ENCODE results near the gene ZNF341. TPM values are rescaled to one million over a fixed set of nuclear protein-coding genes. Genes with fewer than 3 reads are reported as not detected.

Gene ZNF341
- total and polyA plus RNA-seq, 2 experiments from 2014 or later: 2.3 to 2.8 TPM

DNA sequence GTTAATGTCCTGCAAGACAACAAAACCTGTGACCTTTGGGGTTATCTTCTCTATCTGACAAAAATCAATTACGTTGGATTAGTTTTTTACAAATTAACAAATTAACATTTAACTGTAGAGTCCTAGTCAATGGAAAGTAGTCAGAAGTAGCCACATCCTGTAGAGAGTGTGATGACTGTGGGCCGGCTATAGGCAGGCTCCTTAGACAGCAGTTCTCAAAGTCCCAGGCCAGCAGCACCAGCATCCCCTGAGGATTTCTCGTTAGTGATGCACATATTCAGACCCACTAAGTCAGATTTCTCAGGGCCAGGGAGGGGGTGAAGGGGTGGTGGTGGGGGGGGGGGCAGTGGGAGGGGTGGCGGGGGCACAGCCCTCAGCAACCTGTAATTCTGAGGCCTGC lies 37.2 kb downstream of the ZNF341 start:
- TF ChIP-seq EZH2phosphoT487 (IDR thresholded peaks at IDR 0.05; ENCODE audit: insufficient read depth, low read depth) (no peak), EZH2 (IDR thresholded peaks at IDR 0.05; ENCODE audit: insufficient read depth, poor library complexity, severe bottlenecking) (no peak)

DNA sequence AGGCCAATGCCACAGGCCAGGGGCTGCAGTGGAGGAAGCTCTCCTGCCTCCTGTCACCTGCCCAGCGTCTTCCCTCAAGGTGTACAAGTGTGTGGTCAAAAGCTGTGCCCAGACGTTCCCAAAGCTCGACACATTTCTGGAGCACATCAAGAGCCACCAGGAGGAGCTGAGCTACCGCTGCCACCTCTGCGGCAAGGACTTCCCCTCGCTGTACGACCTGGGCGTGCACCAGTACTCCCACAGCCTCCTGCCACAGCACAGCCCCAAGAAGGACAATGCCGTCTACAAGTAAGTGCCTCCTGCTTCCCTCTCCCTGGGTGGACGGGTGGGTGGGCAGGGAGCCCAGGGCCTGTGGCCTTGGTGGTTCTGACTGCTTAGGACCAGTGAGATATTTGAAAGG lies 38.2 kb downstream of the ZNF341 start:
- H4K20me1 ChIP-seq (ENCODE audit: insufficient read depth): no peaks in the 10 kb centered on the region
- no peak overlapping the region for H3K27ac ChIP-seq
- no peaks in the 10 kb centered on the region for H3K79me2 ChIP-seq (ENCODE audit: insufficient read depth)
- in situ Hi-C loops (cut with MboI): no loop called here
- no peak for DNase-seq
- no peaks in the 10 kb centered on the region for H3K27me3 ChIP-seq (replicated peaks; ENCODE audit: insufficient read depth)
- H3K36me3 ChIP-seq (ENCODE audit: low read depth): no peaks in the 10 kb centered on the region; the same call in 1 of the 2 replicates
- no peaks in the 10 kb centered on the region for H3K9me3 ChIP-seq (ENCODE audit: low read depth)
- H3K9ac ChIP-seq: no peak overlapping the region
- no peak overlapping the region for H2AFZ ChIP-seq
- 86 to 93% methylated on average over 10 of the region's 10 CpGs for WGBS, 2 experiments (ENCODE audit: low coverage in 1 of 2, low lambda C conversion rate in 2 of 2, missing lambda C conversion rate in 2 of 2)
- TF ChIP-seq EZH2 (IDR thresholded peaks at IDR 0.05; ENCODE audit: insufficient read depth, poor library complexity, severe bottlenecking): no peak
- no peaks in the 10 kb centered on the region for H3K9me2 ChIP-seq (ENCODE audit: insufficient read depth)
- H3K4me1 ChIP-seq (ENCODE audit: insufficient read depth): no peaks in the 10 kb centered on the region
- H3K4me3 ChIP-seq: no peak overlapping the region
- no peaks in the 10 kb centered on the region for H3F3A ChIP-seq (ENCODE audit: insufficient read depth)
- H3K4me2 ChIP-seq (ENCODE audit: unreplicated experiment): no peak overlapping the region

More for the DNA sequence above, 37.2 kb downstream of the ZNF341 start:
- H3K27ac ChIP-seq: no peak overlapping the region
- no peaks in the 10 kb centered on the region for H3K27me3 ChIP-seq (replicated peaks; ENCODE audit: insufficient read depth)
- H4K20me1 ChIP-seq (ENCODE audit: insufficient read depth): no peaks in the 10 kb centered on the region
- in situ Hi-C loops (cut with MboI): no loop called here
- H3F3A ChIP-seq (ENCODE audit: insufficient read depth): no peaks in the 10 kb centered on the region
- H3K9me2 ChIP-seq (ENCODE audit: insufficient read depth): no peaks in the 10 kb centered on the region
- H3K4me1 ChIP-seq (ENCODE audit: insufficient read depth): no peaks in the 10 kb centered on the region
- DNase-seq: no peak
- no peak overlapping the region for H2AFZ ChIP-seq
- WGBS, 2 experiments (ENCODE audit: low coverage in 1 of 2, low lambda C conversion rate in 2 of 2, missing lambda C conversion rate in 2 of 2): 90 to 91% methylated on average over 3 to 4 of the region's 4 CpGs
- no peak overlapping the region for H3K4me2 ChIP-seq (ENCODE audit: unreplicated experiment)
- no peak overlapping the region for H3K9ac ChIP-seq
- H3K79me2 ChIP-seq (ENCODE audit: insufficient read depth): no peaks in the 10 kb centered on the region
- no peaks in the 10 kb centered on the region; the same call in 1 of the 2 replicates for H3K36me3 ChIP-seq (ENCODE audit: low read depth)
- no peaks in the 10 kb centered on the region for H3K9me3 ChIP-seq (ENCODE audit: low read depth)
- no peak overlapping the region for H3K4me3 ChIP-seq

DNA sequence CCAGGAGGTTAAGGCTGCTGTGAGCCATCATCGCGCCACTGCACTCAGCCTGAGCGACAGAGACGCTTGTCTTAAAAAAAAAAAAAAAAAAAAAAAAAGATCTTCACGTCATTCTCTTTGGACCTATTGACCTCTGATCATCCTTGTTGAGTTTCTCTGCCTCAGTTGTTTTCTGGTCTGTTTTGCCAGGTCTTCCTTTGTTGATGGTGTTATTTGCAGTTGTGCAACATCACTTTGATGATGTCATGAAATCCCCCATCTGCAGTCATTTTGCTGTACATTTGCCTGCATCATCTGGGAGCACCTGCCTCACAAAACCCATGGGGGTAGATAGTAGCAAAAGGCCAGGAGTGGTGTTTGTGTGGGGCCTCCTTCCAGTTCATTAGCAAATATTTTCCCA lies 40.1 kb downstream of the ZNF341 start:
- H3K36me3 ChIP-seq (ENCODE audit: low read depth): no peaks in the 10 kb centered on the region; the same call in 1 of the 2 replicates
- H3K4me2 ChIP-seq (ENCODE audit: unreplicated experiment): no peak overlapping the region
- no peaks in the 10 kb centered on the region for H4K20me1 ChIP-seq (ENCODE audit: insufficient read depth)
- no peaks in the 10 kb centered on the region for H3F3A ChIP-seq (ENCODE audit: insufficient read depth)
- H3K9ac ChIP-seq: no peak overlapping the region
- H3K4me3 ChIP-seq: no peak overlapping the region
- no peaks in the 10 kb centered on the region for H3K9me3 ChIP-seq (ENCODE audit: low read depth)
- H3K4me1 ChIP-seq (ENCODE audit: insufficient read depth): no peaks in the 10 kb centered on the region
- in situ Hi-C loops (cut with MboI): no loop called here
- WGBS, 2 experiments (ENCODE audit: low coverage in 1 of 2, low lambda C conversion rate in 2 of 2, missing lambda C conversion rate in 2 of 2): 97% methylated on average over 5 of the region's 5 CpGs
- DNase-seq: no peak
- no peak overlapping the region for H2AFZ ChIP-seq
- no peaks in the 10 kb centered on the region for H3K79me2 ChIP-seq (ENCODE audit: insufficient read depth)
- H3K27me3 ChIP-seq (replicated peaks; ENCODE audit: insufficient read depth): no peaks in the 10 kb centered on the region
- no peaks in the 10 kb centered on the region for H3K9me2 ChIP-seq (ENCODE audit: insufficient read depth)
- TF ChIP-seq EZH2phosphoT487 (IDR thresholded peaks at IDR 0.05; ENCODE audit: insufficient read depth, low read depth) (no peak), EZH2 (IDR thresholded peaks at IDR 0.05; ENCODE audit: insufficient read depth, poor library complexity, severe bottlenecking) (no peak)
- H3K27ac ChIP-seq: no peak overlapping the region

DNA sequence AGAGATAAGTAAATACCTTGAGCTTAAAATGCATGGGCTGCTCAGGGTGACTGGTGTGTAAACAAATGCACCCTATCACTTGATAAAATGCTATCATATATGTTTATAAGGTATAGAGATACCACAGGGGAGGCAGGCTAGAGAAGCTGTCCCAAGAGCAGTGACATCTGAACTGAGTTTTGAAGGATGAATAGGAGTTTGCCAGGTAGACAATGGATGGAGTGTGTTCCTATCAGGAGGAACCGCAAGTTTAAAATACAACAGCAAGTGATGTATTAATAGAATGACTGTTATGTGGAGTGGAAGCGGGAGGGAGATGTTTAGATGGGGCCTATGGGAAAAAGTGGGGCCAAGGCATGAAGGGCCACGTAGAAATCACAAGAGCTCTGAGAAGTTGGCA lies 40.6 kb downstream of the ZNF341 start:
- no peaks in the 10 kb centered on the region for H3K4me1 ChIP-seq (ENCODE audit: insufficient read depth)
- 91 to 97% methylated on average over 3 of the region's 3 CpGs for WGBS, 2 experiments (ENCODE audit: low coverage in 1 of 2, low lambda C conversion rate in 2 of 2, missing lambda C conversion rate in 2 of 2)
- in situ Hi-C loops (cut with MboI): no loop called here

More for the DNA sequence above, 40.6 kb downstream of the ZNF341 start:
- H3K27ac ChIP-seq: no peak overlapping the region
- no peaks in the 10 kb centered on the region; the same call in 1 of the 2 replicates for H3K36me3 ChIP-seq (ENCODE audit: low read depth)
- no peaks in the 10 kb centered on the region for H3K9me2 ChIP-seq (ENCODE audit: insufficient read depth)
- DNase-seq: no peak
- H3K9ac ChIP-seq: no peak overlapping the region
- no peak overlapping the region for H3K4me3 ChIP-seq
- H4K20me1 ChIP-seq (ENCODE audit: insufficient read depth): no peaks in the 10 kb centered on the region
- H3K9me3 ChIP-seq (ENCODE audit: low read depth): no peaks in the 10 kb centered on the region
- no peak overlapping the region for H2AFZ ChIP-seq
- no peaks in the 10 kb centered on the region for H3K79me2 ChIP-seq (ENCODE audit: insufficient read depth)
- no peak overlapping the region for H3K4me2 ChIP-seq (ENCODE audit: unreplicated experiment)
- H3F3A ChIP-seq (ENCODE audit: insufficient read depth): no peaks in the 10 kb centered on the region
- H3K27me3 ChIP-seq (replicated peaks; ENCODE audit: insufficient read depth): no peaks in the 10 kb centered on the region
- TF ChIP-seq EZH2 (IDR thresholded peaks at IDR 0.05; ENCODE audit: insufficient read depth, poor library complexity, severe bottlenecking) (no peak), EZH2phosphoT487 (IDR thresholded peaks at IDR 0.05; ENCODE audit: insufficient read depth, low read depth) (no peak)
